ENCODE measurements around the gene METTL16. TPM values are rescaled to one million over a fixed set of nuclear protein-coding genes. Genes with fewer than 3 reads are reported as not detected.

METTL16 gene
- polyA plus RNA-seq, 1 of the 3 experiments (the other 2 are of a cell fraction) = 8.1 TPM

- TF ChIP-seq, protein P1, sequence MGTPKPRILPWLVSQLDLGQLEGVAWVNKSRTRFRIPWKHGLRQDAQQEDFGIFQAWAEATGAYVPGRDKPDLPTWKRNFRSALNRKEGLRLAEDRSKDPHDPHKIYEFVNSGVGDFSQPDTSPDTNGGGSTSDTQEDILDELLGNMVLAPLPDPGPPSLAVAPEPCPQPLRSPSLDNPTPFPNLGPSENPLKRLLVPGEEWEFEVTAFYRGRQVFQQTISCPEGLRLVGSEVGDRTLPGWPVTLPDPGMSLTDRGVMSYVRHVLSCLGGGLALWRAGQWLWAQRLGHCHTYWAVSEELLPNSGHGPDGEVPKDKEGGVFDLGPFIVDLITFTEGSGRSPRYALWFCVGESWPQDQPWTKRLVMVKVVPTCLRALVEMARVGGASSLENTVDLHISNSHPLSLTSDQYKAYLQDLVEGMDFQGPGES (IDR thresholded peaks at IDR 0.05; ENCODE audit: low read depth, low read length) = no peak
- no peak for TF ChIP-seq YY1 (IDR thresholded peaks at IDR 0.05; ENCODE audit: low read depth)
- TF ChIP-seq, protein P2, sequence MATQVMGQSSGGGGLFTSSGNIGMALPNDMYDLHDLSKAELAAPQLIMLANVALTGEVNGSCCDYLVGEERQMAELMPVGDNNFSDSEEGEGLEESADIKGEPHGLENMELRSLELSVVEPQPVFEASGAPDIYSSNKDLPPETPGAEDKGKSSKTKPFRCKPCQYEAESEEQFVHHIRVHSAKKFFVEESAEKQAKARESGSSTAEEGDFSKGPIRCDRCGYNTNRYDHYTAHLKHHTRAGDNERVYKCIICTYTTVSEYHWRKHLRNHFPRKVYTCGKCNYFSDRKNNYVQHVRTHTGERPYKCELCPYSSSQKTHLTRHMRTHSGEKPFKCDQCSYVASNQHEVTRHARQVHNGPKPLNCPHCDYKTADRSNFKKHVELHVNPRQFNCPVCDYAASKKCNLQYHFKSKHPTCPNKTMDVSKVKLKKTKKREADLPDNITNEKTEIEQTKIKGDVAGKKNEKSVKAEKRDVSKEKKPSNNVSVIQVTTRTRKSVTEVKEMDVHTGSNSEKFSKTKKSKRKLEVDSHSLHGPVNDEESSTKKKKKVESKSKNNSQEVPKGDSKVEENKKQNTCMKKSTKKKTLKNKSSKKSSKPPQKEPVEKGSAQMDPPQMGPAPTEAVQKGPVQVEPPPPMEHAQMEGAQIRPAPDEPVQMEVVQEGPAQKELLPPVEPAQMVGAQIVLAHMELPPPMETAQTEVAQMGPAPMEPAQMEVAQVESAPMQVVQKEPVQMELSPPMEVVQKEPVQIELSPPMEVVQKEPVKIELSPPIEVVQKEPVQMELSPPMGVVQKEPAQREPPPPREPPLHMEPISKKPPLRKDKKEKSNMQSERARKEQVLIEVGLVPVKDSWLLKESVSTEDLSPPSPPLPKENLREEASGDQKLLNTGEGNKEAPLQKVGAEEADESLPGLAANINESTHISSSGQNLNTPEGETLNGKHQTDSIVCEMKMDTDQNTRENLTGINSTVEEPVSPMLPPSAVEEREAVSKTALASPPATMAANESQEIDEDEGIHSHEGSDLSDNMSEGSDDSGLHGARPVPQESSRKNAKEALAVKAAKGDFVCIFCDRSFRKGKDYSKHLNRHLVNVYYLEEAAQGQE (IDR thresholded peaks at IDR 0.05; ENCODE audit: low read depth, low read length) = no peak
- TF ChIP-seq TEAD4 (IDR thresholded peaks at IDR 0.05; ENCODE audit: borderline replicate concordance, insufficient read depth) = no peak
- no peak for TF ChIP-seq FOSL2 (IDR thresholded peaks at IDR 0.05; ENCODE audit: borderline replicate concordance, low read depth)
- no peak for TF ChIP-seq MEF2A (IDR thresholded peaks at IDR 0.05; ENCODE audit: borderline replicate concordance, low read depth)
These were observed 142.6 kb downstream of the METTL16 start (continued) for GRCh38 chr17:2369039-2369438.

DNA sequence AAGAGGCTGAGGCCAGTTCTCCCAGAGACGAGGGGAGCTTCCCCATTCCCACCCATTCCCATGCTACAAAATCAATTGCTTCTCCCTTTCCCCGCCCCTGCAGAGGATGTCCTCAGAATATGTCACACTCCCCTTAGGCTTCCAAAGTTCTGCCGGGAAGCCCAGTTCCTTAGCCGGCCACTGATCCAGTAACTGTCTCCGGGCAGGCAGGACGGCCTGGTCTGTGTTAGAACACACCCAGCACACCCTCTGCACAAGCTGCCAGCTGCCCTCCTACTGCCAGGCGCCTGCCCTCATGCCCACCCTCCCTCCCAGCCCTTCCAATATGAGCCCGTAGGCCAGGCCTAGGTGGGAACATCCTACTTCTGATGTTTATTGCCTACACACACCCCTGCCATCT, 143.3 kb downstream of the METTL16 start:
- 88% methylated on average over 4 of the region's 8 CpGs for WGBS (ENCODE audit: low lambda C conversion rate)
- no peaks in the 10 kb centered on the region for H3K27me3 ChIP-seq (ENCODE audit: insufficient read depth)
- H3K36me3 ChIP-seq (replicated peaks in 1 of 2; ENCODE audit: control insufficient read depth in 1 of 2, insufficient read depth in 2 of 2, low read length in 1 of 2) = peaks cover 0 to 77% of the 10 kb centered on the region in 2 experiments
- DNase-seq = peak; percentile 26
- H3K4me2 ChIP-seq = no peak overlapping the region
- no peaks in the 10 kb centered on the region for H4K20me1 ChIP-seq (ENCODE audit: insufficient read depth)
- H3K79me2 ChIP-seq (ENCODE audit: insufficient read depth) = no peaks in the 10 kb centered on the region
- ChIA-PET CTCF (interaction anchor here (7.5 to 26.4 kb wide), 3 partner anchors 14 to 41 kb away, joined by 59 to 654 read pairs (median 88); partner anchors contain the start of gene MNT), POLR2A (interaction anchor here (0.7 kb wide), 1 partner anchor 35 kb away, joined by 3 read pairs; no protein-coding TSS in a partner anchor)
- H3F3A ChIP-seq (replicated peaks; ENCODE audit: insufficient read depth) = no peaks in the 10 kb centered on the region
- H3K4me3 ChIP-seq (ENCODE audit: low read depth in 2 of 2, low read length in 1 of 2) = no peak overlapping the region
- H3K4me1 ChIP-seq (ENCODE audit: control insufficient read depth in 1 of 2, insufficient read depth in 2 of 2, low read depth in 1 of 2, low read length in 1 of 2) = no peaks in the 10 kb centered on the region; a peak in 1 of 4 replicates
- no peak overlapping the region for H3K9ac ChIP-seq
- TF ChIP-seq, protein P1 (IDR thresholded peaks at IDR 0.05; ENCODE audit: low read depth, low read length) = no peak
- TF ChIP-seq YY1 (IDR thresholded peaks at IDR 0.05; ENCODE audit: low read depth) (no peak), SMC3 (IDR thresholded peaks at IDR 0.05; ENCODE audit: low read depth, low read length) (no peak)
- H3K27ac ChIP-seq (ENCODE audit: low read depth in 2 of 2, low read length in 1 of 2) = no peak overlapping the region; a peak in 1 of 4 replicates
- no peak overlapping the region for H2AFZ ChIP-seq (ENCODE audit: low read depth)
- H3K9me2 ChIP-seq = no peaks in the 10 kb centered on the region
- no peaks in the 10 kb centered on the region for H3K9me3 ChIP-seq

Measured in SK-N-SH (cell line).